GM12865 (cell line): ENCODE measurements around the gene MAD1L1.
A peak's percentile ranks its signal among the peaks of the same experiment; 100 is the strongest.

Source experiments
- DNase-seq: peaks from one replicate; pipeline ENCODE4 v3.0.0; 2010; ENCODE audit warnings: low read depth
- H3K4me3 ChIP-seq: 2 replicates; pipeline ENCODE4 v1.5.1; 2011; ENCODE audit warnings: mild to moderate bottlenecking, low read depth, low read length, control low read depth
- TF ChIP-seq, protein P1 (sequence below): IDR thresholded peaks from 2 replicates; pipeline ENCODE4 v1.5.1; 2011; ENCODE audit warnings: low read length, control low read depth, low read depth, inconsistent platforms; ENCODE audit not compliant: insufficient read depth; ENCODE audit errors: missing control alignments

The MAD1L1 gene

DNA sequence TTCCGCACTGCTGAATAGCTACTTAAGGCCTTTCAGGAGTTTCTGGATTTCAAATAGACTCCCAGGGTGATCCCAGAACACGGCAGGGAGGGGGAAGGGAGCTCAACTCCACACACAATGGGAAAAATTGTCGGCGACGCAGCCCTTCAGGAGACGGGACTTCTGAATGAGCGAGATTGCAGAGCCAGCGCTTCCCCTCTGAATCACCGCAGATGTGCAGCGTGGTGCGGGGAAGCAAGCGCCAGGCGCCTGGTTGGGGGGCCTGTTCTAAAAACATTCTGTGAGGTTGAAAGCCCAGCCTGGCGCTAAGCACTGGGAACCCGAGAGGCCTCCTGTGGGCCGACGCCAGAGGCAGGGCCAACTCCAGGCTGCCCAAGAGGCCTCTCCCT is 163.3 kb downstream of the MAD1L1 start:
- no peak overlapping the region for H3K4me3 ChIP-seq
- no peak for DNase-seq
- TF ChIP-seq, protein P1, sequence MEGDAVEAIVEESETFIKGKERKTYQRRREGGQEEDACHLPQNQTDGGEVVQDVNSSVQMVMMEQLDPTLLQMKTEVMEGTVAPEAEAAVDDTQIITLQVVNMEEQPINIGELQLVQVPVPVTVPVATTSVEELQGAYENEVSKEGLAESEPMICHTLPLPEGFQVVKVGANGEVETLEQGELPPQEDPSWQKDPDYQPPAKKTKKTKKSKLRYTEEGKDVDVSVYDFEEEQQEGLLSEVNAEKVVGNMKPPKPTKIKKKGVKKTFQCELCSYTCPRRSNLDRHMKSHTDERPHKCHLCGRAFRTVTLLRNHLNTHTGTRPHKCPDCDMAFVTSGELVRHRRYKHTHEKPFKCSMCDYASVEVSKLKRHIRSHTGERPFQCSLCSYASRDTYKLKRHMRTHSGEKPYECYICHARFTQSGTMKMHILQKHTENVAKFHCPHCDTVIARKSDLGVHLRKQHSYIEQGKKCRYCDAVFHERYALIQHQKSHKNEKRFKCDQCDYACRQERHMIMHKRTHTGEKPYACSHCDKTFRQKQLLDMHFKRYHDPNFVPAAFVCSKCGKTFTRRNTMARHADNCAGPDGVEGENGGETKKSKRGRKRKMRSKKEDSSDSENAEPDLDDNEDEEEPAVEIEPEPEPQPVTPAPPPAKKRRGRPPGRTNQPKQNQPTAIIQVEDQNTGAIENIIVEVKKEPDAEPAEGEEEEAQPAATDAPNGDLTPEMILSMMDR = no peak

DNA sequence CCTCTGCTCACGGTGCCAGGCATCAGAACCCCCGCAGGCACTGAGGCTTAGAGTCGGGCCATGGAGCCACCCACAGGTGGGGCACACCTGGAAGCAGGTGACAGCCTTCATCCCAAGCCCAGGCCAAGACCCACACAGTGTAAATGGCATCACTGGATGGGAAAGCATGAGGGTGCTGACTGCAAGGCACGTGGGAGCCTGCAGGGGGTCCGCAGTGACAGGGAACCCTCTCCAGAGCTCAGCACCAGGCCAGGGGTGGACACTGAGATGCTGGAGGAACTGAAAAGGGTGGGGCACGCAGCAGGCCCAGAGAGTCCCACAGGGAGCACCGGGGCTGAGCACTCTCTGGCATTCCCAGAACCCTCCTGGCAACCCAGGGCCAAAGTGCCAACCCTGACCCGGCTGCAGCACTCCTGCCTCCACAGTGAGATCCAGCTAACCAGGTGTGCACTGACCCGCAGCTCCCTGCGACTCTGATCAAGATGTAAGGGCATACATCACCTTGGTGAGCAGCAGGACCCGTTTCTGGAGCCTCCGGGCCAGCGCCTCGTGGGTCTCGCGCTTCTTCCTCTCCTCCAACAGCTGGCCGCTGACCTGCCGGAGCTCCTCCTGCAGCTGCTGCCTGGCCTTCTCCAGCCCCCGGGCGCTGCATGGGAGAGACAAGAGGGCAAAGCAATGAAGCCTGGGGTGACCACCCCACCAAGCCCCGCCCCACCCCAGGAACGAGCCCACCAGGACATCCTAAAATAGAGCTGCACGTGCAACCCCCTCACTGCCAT is 163.9 kb downstream of the MAD1L1 start:
- TF ChIP-seq, protein P1 = no peak

DNA sequence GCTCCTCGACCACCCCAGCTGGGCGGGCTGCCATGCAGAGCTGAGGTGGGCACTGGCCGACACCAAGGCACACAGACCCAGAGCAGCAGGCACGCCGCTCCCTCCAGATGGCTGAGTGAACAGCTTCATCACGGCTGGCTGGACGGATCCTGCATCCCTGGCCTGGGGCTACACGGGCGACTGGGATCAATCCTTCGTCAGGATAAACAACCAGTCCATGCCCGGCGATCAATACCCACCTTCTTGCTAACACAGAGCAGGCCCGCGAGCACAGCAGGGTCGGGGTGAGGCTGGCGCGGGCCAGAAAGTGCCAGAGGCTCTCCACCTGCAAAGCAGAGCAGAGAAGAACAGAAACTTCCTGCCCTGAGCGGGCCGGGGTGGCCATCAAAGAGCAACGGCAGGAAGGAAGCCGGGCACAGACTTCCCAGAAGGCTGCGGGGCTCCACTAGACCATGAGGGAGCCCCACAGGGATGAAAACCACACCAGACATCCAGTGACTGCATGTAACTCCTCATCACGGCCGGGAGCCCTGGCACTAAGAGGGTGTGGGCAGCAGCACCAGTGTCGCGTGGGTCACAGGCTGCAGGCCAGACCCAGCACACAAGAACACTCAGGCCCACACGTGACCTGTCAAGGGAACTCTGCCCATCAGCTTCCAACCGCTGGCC is 166.4 kb downstream of the MAD1L1 start:
- no peak overlapping the region for H3K4me3 ChIP-seq
- DNase-seq = peak; percentile 13
- TF ChIP-seq, protein P1 = no peak

More for the DNA sequence above, 163.9 kb downstream of the MAD1L1 start:
- no peak for DNase-seq
- no peak overlapping the region for H3K4me3 ChIP-seq

DNA sequence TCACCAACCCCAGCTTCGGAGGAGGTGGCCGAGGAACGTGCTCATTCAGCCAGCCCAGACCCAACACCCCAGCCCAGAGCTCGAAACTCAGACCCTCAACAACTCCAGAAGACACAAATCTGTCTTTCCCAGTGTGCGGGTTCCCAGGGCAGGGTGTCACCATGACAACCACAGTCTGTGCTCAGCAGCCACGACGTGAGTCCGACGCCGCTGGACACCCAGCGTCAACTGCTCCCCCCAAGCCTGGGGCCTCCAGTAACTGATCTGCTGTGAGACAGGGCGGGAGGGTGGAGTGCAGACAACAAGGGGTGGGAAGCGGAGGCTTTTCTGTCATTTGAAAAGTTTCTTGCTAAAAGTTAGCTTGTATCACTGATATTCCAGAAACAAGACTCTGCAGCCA is 167.2 kb downstream of the MAD1L1 start:
- no peak overlapping the region for H3K4me3 ChIP-seq
- no peak for DNase-seq
- TF ChIP-seq, protein P1 = no peak

DNA sequence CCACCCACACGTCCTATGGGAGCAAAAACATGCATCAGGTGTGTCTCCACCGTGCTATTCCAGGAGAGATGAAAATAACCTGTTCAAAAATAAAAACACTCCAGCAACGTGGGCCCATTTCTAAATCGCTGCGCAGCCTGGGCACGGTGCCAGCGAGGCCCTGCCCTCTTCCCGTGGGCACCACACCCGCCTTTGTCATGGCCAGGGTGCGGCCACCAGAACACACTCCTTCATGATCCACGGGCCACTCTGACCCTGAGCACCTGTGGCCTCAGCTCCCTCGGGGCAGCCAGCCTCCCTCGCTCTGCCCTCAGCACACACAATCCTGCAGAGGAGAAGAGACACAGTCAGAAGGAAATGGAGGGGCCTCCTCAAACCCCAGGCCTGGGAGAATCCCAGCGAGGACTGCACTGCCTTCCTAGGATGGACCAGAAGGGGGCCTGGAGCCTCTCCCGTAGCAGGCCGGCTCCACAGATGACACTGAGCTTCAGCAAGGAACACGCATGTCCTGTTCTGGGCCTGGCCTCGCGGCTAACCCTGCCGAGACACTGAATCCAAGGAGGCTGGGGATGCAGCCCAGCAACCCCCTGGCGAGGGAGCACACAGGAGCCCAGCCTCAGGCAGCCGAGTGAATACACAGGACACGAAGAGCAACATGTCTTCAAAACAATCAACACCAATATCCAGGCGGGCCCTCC is 169.0 kb downstream of the MAD1L1 start:
- no peak for DNase-seq
- no peak overlapping the region for H3K4me3 ChIP-seq
- TF ChIP-seq, protein P1 = no peak

DNA sequence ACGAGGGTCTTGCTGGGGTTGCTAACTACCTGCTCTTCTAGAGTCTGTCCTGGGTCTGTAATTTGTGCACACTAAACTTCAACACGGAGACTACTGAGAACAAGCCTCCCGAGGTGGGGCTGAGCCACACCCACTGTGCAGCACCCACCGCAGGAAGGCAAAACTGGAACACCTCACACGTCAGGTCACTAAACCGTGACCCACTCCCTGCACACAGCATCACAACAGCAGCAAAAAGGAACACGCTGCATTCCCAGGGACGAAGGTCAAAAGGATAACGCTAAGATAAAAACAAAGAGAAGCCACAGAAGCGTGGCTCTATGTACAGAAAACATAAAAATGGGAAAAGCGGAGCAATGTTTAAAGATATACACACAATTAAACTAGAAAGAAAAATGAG is 170.1 kb downstream of the MAD1L1 start:
- no peak overlapping the region for H3K4me3 ChIP-seq
- no peak for DNase-seq
- TF ChIP-seq, protein P1 = no peak
